Esophagus squamous epithelium (tissue), 4 donors: ENCODE results near the gene CDKAL1.

Experiments
- POLR2A ChIP-seq, 4 donors: fragments of 450-650 bp; IDR thresholded peaks; one replicate each; pipeline ENCODE4 v1.6.1; 2017; ENCODE audit warnings: antibody characterized with exemption in 4 of 4, mild to moderate bottlenecking in 4 of 4, moderate library complexity in 3 of 4
- TF ChIP-seq, protein P1 (sequence below), 6 experiments: fragments of 450-650 bp in 4 of 6; fragments of 200-600 bp in 2 of 6; sonication (generic) in 2 of 6; IDR thresholded peaks; one replicate each; pipeline ENCODE4 v1.5.1; 2016 to 2019; ENCODE audit warnings: antibody characterized with exemption in 6 of 6, mild to moderate bottlenecking in 4 of 6, moderate library complexity in 4 of 6

- TF ChIP-seq POLR2A (IDR thresholded peaks at IDR 0.05): no peak
- TF ChIP-seq, protein P1, sequence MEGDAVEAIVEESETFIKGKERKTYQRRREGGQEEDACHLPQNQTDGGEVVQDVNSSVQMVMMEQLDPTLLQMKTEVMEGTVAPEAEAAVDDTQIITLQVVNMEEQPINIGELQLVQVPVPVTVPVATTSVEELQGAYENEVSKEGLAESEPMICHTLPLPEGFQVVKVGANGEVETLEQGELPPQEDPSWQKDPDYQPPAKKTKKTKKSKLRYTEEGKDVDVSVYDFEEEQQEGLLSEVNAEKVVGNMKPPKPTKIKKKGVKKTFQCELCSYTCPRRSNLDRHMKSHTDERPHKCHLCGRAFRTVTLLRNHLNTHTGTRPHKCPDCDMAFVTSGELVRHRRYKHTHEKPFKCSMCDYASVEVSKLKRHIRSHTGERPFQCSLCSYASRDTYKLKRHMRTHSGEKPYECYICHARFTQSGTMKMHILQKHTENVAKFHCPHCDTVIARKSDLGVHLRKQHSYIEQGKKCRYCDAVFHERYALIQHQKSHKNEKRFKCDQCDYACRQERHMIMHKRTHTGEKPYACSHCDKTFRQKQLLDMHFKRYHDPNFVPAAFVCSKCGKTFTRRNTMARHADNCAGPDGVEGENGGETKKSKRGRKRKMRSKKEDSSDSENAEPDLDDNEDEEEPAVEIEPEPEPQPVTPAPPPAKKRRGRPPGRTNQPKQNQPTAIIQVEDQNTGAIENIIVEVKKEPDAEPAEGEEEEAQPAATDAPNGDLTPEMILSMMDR (IDR thresholded peaks at IDR 0.05): no peak
Observed at GRCh38 chr6:21027507-21027906, 493.2 kb downstream of the CDKAL1 start.
